Measurements from ENCODE around the gene INPP5J. TPM values are rescaled to one million over a fixed set of nuclear protein-coding genes. Genes with fewer than 3 reads are reported as not detected.

Gene INPP5J
- total and polyA plus RNA-seq, 10 of the 15 experiments (the other 5 are each of a cell fraction or from before 2014, with no cell fraction given), result 0.18 to 2.8 (median 1.5) TPM; not detected in 1

DNA sequence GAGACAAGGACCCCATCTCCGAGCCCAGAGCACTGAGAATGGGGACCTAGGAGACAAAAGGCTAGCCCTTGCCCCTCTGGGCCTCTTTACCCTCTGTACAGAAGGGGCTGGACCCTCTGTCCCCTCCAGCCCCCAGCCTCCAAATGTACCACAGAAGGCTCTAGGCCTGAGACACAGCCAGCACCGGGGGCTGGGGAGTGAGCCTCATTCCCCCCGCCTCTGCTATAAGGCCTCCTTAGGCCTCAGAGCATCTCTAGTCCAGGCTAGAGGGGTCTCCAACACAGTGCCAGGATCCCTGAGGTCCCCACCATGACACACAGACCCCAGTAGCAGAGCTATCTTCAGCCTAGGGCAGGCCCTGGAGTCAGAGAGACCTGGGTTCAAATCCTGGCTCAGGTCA lies 36.8 kb upstream of the INPP5J start (continued):
- no peak for TF ChIP-seq ZNF207 (IDR thresholded peaks at IDR 0.05; ENCODE audit: borderline replicate concordance)
- TF ChIP-seq HDAC6 (IDR thresholded peaks at IDR 0.05; ENCODE audit: unreplicated experiment), result no peak
- no peak for TF ChIP-seq SREBF1 (IDR thresholded peaks at IDR 0.05; ENCODE audit: low read length)
- TF ChIP-seq WRNIP1 (IDR thresholded peaks at IDR 0.05; ENCODE audit: borderline replicate concordance, low read depth, low read length), result no peak
- no peak for TF ChIP-seq MTA2 (IDR thresholded peaks at IDR 0.05; ENCODE audit: low read depth)
- TF ChIP-seq EED (IDR thresholded peaks at IDR 0.05; ENCODE audit: low read depth), result no peak
- TF ChIP-seq ZZZ3 (IDR thresholded peaks at IDR 0.05; ENCODE audit: control insufficient read depth, insufficient read length, low read depth), result no peak
- no peak for TF ChIP-seq CHD4 (IDR thresholded peaks at IDR 0.05)
- no peak for TF ChIP-seq STAT1 (conservative IDR thresholded peaks at IDR 0.05)
- no peak for TF ChIP-seq RB1 (IDR thresholded peaks at IDR 0.05; ENCODE audit: borderline replicate concordance)
- TF ChIP-seq KDM1A (IDR thresholded peaks at IDR 0.05; ENCODE audit: borderline replicate concordance), result no peak

DNA sequence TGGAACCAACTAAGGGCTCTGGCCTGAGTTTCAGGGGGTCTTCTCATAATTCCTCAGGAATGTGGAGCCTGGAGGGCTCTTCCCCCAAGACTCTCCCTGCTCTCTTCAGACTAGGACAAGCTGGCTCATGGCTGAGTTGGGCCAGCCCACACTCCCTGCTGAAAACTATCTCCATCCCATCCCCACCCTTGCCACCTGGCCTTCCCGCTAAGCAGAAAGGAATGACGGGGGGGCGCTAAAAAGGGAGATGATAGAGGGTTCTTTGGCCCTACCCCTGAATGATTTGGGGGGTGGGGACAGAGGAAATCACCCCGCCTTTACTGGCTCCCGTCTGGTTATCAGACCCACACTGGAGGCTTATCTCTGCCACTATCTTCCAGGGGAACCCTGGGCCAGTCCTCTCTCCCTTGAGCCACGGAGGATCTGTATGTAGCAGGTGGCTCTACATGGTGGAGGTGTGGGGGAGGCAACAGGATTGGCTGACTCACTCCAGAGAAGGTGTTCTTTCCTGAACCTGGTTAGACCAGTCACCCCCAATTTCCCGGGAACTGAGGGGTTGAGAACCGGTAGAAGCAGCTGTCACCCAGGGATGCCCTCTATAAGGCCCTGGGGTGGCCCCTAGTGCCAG lies 35.9 kb upstream of the INPP5J start:
- SMC1A ChIA-PET (ENCODE audit: uncharacterized antibody, unreplicated experiment), result no interaction called here
- Histone ChIP-seq H3K4me1 (ENCODE audit: control insufficient read depth, insufficient read depth, low read length) (peaks cover 20% of the 10 kb centered on the region), H3K79me2 (ENCODE audit: control insufficient read depth, insufficient read depth, low read length) (peaks cover 11% of the 10 kb centered on the region), H3K36me3 (ENCODE audit: control insufficient read depth in 2 of 2, insufficient read depth in 2 of 2, low read length in 1 of 2) (peaks cover 0 to 8% of the 10 kb centered on the region in 2 experiments; a peak in 2 of 4 replicates), H4K20me1 (ENCODE audit: control insufficient read depth, insufficient read depth) (no peaks in the 10 kb centered on the region), H3K4me2 (ENCODE audit: control insufficient read depth, insufficient read depth) (no peak overlapping the region), H3K9me3 (replicated peaks; ENCODE audit: control insufficient read depth, insufficient read depth, low read length) (no peaks in the 10 kb centered on the region), H3K9ac (ENCODE audit: control insufficient read depth, insufficient read depth, low read length) (no peak overlapping the region), H3K27me3 (replicated peaks in 1 of 2; ENCODE audit: control insufficient read depth in 2 of 2, insufficient read depth in 2 of 2, low read length in 1 of 2) (no peaks in the 10 kb centered on the region), H3K4me3 (no peak overlapping the region), H3K27ac (ENCODE audit: control insufficient read depth, insufficient read depth) (no peak overlapping the region), H2AFZ (ENCODE audit: control insufficient read depth, low read depth, low read length) (no peak overlapping the region)
- RAD21 ChIA-PET (ENCODE audit: unreplicated experiment), result interaction anchor here (3.9 kb wide), 1 partner anchor 118 kb away, joined by 22 read pairs; the partner anchor contains the start of genes MORC2 and TUG1
- intact Hi-C loops (cut with micrococcal nuclease; ENCODE audit: unreplicated experiment), result loop anchor here (5.0 to 10.0 kb wide), 3 partner anchors 208 to 452 kb away; partner anchors contain the start of genes PIK3IP1 and SLC35E4
- FAIRE-seq (no peak), ATAC-seq (no peak), DNase-seq (ENCODE audit: low read depth, low spot score) (no peak)
- in situ Hi-C loops (cut with MboI), result no loop called here
- 81% methylated on average over 8 of the region's 8 CpGs for WGBS (ENCODE audit: insufficient coverage, insufficient replicate concordance, low lambda C conversion rate, missing lambda C conversion rate)
- no TSS peak for BruUV-seq (replicated peaks)
- POLR2A ChIA-PET, result interaction anchor here (0.5 kb wide), 1 partner anchor 300 kb away, joined by 3 read pairs; no protein-coding TSS in a partner anchor
- CTCF ChIA-PET, result interaction anchor here (1.5 to 7.9 kb wide), 6 partner anchors 9 to 390 kb away, joined by 3 to 59 read pairs (median 9); no protein-coding TSS in a partner anchor
- TF ChIP-seq BCL3 (IDR thresholded peaks at IDR 0.05; ENCODE audit: borderline replicate concordance, insufficient read depth, low read depth, low read length, poor library complexity, severe bottlenecking) (no peak), CHD2 (IDR thresholded peaks at IDR 0.05; ENCODE audit: borderline replicate concordance, low read depth, low read length) (no peak), KLF5 (IDR thresholded peaks at IDR 0.05; ENCODE audit: partially characterized antibody) (no peak), CBX5 (IDR thresholded peaks at IDR 0.05; ENCODE audit: low read depth) (no peak), PML (IDR thresholded peaks at IDR 0.05; ENCODE audit: low read length) (no peak), ELK1 (IDR thresholded peaks at IDR 0.05; ENCODE audit: low read depth, low read length) (no peak), CBFB (IDR thresholded peaks at IDR 0.05; ENCODE audit: low read depth) (no peak)
- TF ChIP-seq, protein P1, sequence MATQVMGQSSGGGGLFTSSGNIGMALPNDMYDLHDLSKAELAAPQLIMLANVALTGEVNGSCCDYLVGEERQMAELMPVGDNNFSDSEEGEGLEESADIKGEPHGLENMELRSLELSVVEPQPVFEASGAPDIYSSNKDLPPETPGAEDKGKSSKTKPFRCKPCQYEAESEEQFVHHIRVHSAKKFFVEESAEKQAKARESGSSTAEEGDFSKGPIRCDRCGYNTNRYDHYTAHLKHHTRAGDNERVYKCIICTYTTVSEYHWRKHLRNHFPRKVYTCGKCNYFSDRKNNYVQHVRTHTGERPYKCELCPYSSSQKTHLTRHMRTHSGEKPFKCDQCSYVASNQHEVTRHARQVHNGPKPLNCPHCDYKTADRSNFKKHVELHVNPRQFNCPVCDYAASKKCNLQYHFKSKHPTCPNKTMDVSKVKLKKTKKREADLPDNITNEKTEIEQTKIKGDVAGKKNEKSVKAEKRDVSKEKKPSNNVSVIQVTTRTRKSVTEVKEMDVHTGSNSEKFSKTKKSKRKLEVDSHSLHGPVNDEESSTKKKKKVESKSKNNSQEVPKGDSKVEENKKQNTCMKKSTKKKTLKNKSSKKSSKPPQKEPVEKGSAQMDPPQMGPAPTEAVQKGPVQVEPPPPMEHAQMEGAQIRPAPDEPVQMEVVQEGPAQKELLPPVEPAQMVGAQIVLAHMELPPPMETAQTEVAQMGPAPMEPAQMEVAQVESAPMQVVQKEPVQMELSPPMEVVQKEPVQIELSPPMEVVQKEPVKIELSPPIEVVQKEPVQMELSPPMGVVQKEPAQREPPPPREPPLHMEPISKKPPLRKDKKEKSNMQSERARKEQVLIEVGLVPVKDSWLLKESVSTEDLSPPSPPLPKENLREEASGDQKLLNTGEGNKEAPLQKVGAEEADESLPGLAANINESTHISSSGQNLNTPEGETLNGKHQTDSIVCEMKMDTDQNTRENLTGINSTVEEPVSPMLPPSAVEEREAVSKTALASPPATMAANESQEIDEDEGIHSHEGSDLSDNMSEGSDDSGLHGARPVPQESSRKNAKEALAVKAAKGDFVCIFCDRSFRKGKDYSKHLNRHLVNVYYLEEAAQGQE (IDR thresholded peaks at IDR 0.05; ENCODE audit: low read depth, low read length), result no peak

Measured in GM12878 (cell line).